ENCODE results near the gene P2RX1.

Gene P2RX1

DNA sequence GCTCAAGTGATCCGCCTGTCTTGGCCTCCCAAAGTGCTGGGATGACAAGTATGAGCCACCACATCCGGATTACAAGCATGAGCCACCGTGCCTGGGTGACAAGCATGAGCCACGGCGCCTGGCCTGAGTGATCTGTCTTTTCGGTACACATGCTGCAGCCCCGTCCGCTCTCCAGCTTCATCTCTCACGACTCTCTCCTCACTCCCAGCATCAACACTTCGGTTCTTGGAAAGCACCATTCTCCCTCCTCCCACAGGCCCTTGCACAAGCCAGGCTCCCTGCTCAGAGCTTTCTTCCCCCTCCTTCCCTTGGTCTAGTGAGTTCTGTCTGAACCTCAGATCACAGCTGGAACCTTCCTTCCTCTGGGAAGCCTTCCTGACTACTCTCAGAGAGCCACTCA, 63.7 kb downstream of the P2RX1 start:
- DNase-seq, result no peak

DNA sequence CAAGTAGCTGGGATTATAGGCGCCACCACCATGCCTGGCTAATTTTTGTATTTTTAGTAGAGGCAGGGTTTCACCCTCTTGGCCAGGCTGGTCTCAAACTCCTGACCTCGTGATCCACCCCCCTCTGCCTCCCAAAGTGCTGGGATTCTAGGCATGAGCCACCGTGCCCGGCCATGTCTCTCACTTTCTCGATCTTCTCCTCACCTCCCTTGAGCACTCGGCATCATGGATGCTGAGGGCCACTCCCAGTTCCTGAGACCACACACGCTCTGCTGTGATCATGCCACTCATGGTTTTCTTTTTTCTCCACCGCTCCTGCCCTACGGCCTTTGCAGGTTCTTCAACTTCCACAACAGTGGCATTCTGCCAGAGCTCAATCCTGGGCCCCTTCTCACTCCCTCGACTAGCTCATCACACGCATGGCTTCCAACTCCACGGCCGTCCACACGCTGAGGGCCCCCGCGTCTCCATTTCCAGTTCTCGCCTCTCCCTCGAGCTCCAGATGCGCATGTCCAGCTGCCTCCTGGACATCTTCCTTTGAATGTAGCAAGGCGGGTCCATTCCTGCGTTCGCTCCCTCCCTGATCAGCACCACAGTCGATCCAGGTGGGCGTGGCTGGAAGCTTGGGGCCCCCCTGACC, 64.7 kb downstream of the P2RX1 start:
- no peak for DNase-seq

DNA sequence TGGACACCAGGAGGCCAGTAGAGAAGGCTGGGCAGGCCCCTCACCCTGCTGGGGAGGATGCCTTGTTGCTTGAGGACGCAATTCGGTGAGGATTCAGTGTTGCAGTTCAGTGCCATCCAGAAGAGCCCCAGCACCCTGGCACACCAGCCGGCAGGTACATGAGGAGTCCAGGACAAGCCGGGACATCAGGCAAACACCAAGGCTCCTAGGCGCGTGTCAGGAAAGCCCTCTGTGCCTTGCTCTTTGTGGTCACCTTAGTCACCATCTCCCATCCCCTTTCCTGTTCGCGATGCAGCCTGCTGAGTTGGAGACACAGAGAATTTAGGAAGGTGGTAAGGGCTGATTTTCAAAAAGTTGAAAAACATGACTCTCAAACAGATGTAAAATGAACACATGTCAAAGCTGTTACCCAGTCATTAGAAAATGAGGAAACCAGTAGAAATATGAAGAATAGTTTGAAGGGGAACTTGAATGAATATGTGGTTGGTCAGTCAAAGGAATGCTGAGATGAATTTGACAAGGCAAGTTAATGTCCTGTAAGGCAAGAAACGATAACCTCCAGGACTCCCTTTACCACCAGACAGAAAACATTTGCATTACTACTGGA, 67.9 kb downstream of the P2RX1 start:
- no peak for DNase-seq

DNA sequence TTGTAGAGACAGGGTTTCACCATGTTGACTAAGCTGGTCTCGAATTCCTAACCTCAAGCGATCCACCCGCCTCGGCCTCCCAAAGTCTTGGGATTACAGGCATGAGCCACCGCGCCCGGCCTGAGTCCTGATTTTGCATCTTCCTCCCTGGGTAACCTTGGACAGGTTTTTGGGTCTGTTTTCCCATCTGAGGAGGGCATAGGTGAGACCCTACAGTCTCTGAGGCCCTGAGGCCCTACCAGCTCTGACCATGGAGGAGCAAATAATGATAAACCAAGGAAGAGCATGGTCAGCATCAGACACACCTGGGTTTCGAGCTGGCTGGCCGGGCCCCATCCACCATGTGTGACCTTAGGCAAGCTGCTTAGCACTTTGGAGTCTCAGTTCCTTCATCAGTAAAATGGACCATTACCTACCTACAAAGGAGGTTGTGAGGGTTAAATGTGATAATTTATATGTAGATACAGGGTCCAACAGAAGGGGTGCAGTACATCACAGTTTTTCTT, 69.0 kb downstream of the P2RX1 start:
- no peak for DNase-seq
